K562 (cell line): ENCODE measurements around the gene SLC30A10. TPM values are rescaled to one million over a fixed set of nuclear protein-coding genes. Genes with fewer than 3 reads are reported as not detected.

ENCODE experiments used
- BCL6 ChIP-seq: fragments of 250-450 bp; sonication (Bioruptor Pico); IDR thresholded peaks from 2 replicates; pipeline ENCODE4 v1.4.0; 2020
- CTBP1 ChIP-seq: fragments of 450-650 bp; IDR thresholded peaks from 2 replicates; pipeline ENCODE4 v1.6.1; 2016; ENCODE audit warnings: borderline replicate concordance
- HMG20A ChIP-seq: fragments of 450-650 bp; formaldehyde crosslinking; conservative IDR thresholded peaks from 2 replicates; pipeline ENCODE4 v1.4.0; 2020; ENCODE audit warnings: mild to moderate bottlenecking, mixed read lengths
- MBD2 ChIP-seq: sonication (generic); IDR thresholded peaks from 2 replicates; pipeline ENCODE4 v1.6.1; 2016; ENCODE audit warnings: low read depth, borderline replicate concordance
- NFYB ChIP-seq: IDR thresholded peaks from 2 replicates; pipeline ENCODE4 v1.6.1; 2011; ENCODE audit warnings: mild to moderate bottlenecking, moderate library complexity; ENCODE audit not compliant: insufficient read length; ENCODE audit errors: extremely low read depth
- NR2C2 ChIP-seq, 2 experiments: fragments of 200-800 bp in 1 of 2; sonication (Bioruptor generic) in 1 of 2; sonication (generic) in 1 of 2; formaldehyde crosslinking in 1 of 2; IDR thresholded peaks; 2 replicates each; pipeline versions ENCODE4 v1.6.1 to v1.8.0; 2016 to 2022; ENCODE audit warnings: mild to moderate bottlenecking in 1 of 2, missing compliant biosample characterization in 1 of 2, missing genetic modification characterization in 1 of 2, missing genetic modification reagents in 1 of 2
- PHTF2 ChIP-seq: fragments of 250-450 bp; sonication (Bioruptor Pico); IDR thresholded peaks from 2 replicates; pipeline ENCODE4 v1.5.0; 2021; ENCODE audit warnings: mild to moderate bottlenecking
- PML ChIP-seq: IDR thresholded peaks from 2 replicates; pipeline ENCODE4 v1.6.1; 2012; ENCODE audit warnings: low read length, inconsistent platforms
- PTBP1 ChIP-seq: fragments of 200-400 bp; formaldehyde crosslinking; IDR thresholded peaks from 2 replicates; pipeline ENCODE4 v1.6.1; 2017; ENCODE audit warnings: low read depth, low read length
- PTTG1 ChIP-seq: fragments of 450-650 bp; IDR thresholded peaks from 2 replicates; pipeline ENCODE4 v1.6.1; 2016; ENCODE audit warnings: low read depth, mild to moderate bottlenecking, missing genetic modification characterization, missing compliant biosample characterization
- PURB ChIP-seq: sonication (generic); formaldehyde crosslinking; IDR thresholded peaks from 2 replicates; pipeline ENCODE4 v1.9.0; 2021; ENCODE audit warnings: low read depth, mild to moderate bottlenecking, missing genetic modification reagents
- SMAD3 ChIP-seq: fragments of 450-650 bp; formaldehyde crosslinking; conservative IDR thresholded peaks from 2 replicates; pipeline ENCODE4 v1.4.0; 2020; ENCODE audit warnings: mild to moderate bottlenecking
- TAF7 ChIP-seq: fragments of 450-650 bp; IDR thresholded peaks from 2 replicates; pipeline ENCODE4 v1.6.1; 2016; ENCODE audit warnings: missing genetic modification characterization, missing compliant biosample characterization
- TRIM24 ChIP-seq, 2 experiments: fragments of 450-650 bp; IDR thresholded peaks; 2 replicates each; pipeline ENCODE4 v1.6.1; 2016
- TSC22D4 ChIP-seq: fragments of 450-650 bp; IDR thresholded peaks from 2 replicates; pipeline ENCODE4 v1.6.1; 2016; ENCODE audit warnings: missing genetic modification characterization, missing biosample characterization, control low read depth
- ZBTB7A ChIP-seq: IDR thresholded peaks from 2 replicates; pipeline ENCODE4 v1.6.1; 2011; ENCODE audit warnings: low read depth, mild to moderate bottlenecking, low read length, moderate library complexity, borderline replicate concordance; ENCODE audit not compliant: control insufficient read depth
- ZFP30 ChIP-seq: fragments of 250-450 bp; sonication (Bioruptor Pico); IDR thresholded peaks from 2 replicates; pipeline ENCODE4 v1.8.0; 2022; ENCODE audit warnings: moderate library complexity, mild to moderate bottlenecking, inconsistent platforms, borderline replicate concordance
- polyA plus RNA-seq, 8 experiments: library from polyadenylated mRNA; depleted of rRNA in 4 of 8; stranded (reverse) in 5 of 8; unstranded in 3 of 8; fragments of >200 nt; fragmentation: Nextera tagmentation in 2 of 8; fragmentation: Illumina TruSeq in 1 of 8; extraction: Ambion mirVana in 2 of 8; extraction: Trizol in 1 of 8; gene quantifications; 2 replicates each; pipeline versions ENCODE4 v1.2.1 to v1.2.3, GENCODE V29; 2011 to 2014; ENCODE audit warnings: inconsistent platforms in 1 of 8, missing spikeins in 1 of 8
- total RNA-seq, 7 experiments: library from RNA; depleted of rRNA in 6 of 7; stranded (reverse); fragments of >200 nt in 6 of 7; fragmentation: Illumina TruSeq in 2 of 7; extraction: Trizol in 2 of 7; gene quantifications; 2 replicates each; pipeline versions ENCODE4 v1.2.1 to v1.2.3, GENCODE V29; 2011 to 2021; ENCODE audit warnings: low replicate concordance in 1 of 7
- TF ChIP-seq, protein P1 (sequence below): sonication (generic); formaldehyde crosslinking; IDR thresholded peaks from 2 replicates; pipeline ENCODE4 v1.8.0; 2022; ENCODE audit warnings: mild to moderate bottlenecking, low read depth, missing genetic modification reagents
- TF ChIP-seq, protein P2 (sequence below): sonication (generic); formaldehyde crosslinking; IDR thresholded peaks from 2 replicates; pipeline ENCODE4 v1.8.0; 2023; ENCODE audit warnings: missing genetic modification reagents, mild to moderate bottlenecking, borderline replicate concordance
- TF ChIP-seq, protein P3 (sequence below): sonication (generic); formaldehyde crosslinking; IDR thresholded peaks from 2 replicates; pipeline ENCODE4 v1.8.1; 2023; ENCODE audit warnings: mild to moderate bottlenecking, missing genetic modification reagents

SLC30A10 gene
- total and polyA plus RNA-seq, 9 of the 15 experiments (the other 6 are each of a cell fraction or from before 2014, with no cell fraction given) = 2.6 to 11.3 (median 7.1) TPM

DNA sequence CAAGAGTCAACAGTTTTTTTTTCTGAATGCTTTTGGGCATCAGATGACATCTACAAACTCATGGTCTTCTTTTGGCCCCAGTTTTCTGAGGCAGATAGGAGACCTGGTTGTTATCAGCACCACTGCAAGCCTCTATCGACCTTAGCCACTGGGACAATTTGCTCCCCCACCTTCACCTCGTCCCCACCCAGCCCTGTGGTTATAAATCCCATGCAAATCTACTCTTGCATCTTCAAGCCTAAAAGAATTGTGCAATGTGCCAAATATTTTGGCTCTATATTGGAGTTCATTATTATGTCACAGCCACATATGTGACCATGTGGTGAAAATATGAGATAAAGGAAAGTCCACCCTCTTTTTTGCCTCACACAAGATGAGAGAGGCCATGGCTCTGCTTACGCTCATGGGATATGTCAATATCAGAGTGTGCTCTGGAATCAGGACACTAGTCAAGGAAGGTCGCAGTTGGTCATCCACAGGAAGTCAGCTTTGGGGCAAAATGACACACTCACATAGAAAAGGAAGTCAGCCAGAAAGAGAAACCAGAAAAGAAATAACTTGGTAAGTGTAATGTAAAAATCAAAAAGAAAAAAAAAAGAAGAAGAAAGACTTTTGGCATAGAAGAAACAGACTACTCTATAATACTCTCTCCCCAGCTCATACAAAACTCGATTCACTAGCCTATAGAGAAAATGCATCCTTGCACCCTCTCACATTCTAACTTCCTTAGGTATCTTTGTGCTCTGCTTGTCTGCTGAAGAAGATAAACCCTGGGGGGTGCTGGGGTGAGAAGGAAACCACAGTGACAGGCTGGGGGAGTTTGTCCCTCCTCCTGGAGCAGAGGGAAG is 21.2 kb downstream of the SLC30A10 start (continued):
- TF ChIP-seq PTTG1 (tag) = no peak
- TF ChIP-seq ZFP30 (CRISPR knock-in tag) = no peak
- no peak for TF ChIP-seq BCL6 (CRISPR knock-in tag)
- no peak for TF ChIP-seq PURB (CRISPR knock-in tag)
- no peak for TF ChIP-seq PTBP1
- no peak for TF ChIP-seq TAF7 (tag)
- TF ChIP-seq NR2C2 (CRISPR knock-in tag; IDR thresholded peaks at IDR 0.05) = no peak
- TF ChIP-seq NR2C2 (tag; IDR thresholded peaks at IDR 0.05) = 0 out of 2 replicates have a peak, but pooled peaks have one; percentile 33
- TF ChIP-seq ZBTB7A = peak; percentile 57; the same call in 1 of the 2 replicates
- TF ChIP-seq, protein P1, sequence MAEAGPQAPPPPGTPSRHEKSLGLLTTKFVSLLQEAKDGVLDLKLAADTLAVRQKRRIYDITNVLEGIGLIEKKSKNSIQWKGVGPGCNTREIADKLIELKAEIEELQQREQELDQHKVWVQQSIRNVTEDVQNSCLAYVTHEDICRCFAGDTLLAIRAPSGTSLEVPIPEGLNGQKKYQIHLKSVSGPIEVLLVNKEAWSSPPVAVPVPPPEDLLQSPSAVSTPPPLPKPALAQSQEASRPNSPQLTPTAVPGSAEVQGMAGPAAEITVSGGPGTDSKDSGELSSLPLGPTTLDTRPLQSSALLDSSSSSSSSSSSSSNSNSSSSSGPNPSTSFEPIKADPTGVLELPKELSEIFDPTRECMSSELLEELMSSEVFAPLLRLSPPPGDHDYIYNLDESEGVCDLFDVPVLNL = no peak
- no peak for TF ChIP-seq TSC22D4 (tag)
- no peak for TF ChIP-seq PHTF2 (CRISPR knock-in tag)
- TF ChIP-seq MBD2 = peak; percentile 87
- peak; percentile 99 for TF ChIP-seq PML
- TF ChIP-seq TRIM24 (IDR thresholded peaks at IDR 0.05) = peak; percentile 96
- TF ChIP-seq SMAD3 (CRISPR knock-in tag) = peak; percentile 61; the same call in 1 of the 2 replicates
- TF ChIP-seq, protein P2, sequence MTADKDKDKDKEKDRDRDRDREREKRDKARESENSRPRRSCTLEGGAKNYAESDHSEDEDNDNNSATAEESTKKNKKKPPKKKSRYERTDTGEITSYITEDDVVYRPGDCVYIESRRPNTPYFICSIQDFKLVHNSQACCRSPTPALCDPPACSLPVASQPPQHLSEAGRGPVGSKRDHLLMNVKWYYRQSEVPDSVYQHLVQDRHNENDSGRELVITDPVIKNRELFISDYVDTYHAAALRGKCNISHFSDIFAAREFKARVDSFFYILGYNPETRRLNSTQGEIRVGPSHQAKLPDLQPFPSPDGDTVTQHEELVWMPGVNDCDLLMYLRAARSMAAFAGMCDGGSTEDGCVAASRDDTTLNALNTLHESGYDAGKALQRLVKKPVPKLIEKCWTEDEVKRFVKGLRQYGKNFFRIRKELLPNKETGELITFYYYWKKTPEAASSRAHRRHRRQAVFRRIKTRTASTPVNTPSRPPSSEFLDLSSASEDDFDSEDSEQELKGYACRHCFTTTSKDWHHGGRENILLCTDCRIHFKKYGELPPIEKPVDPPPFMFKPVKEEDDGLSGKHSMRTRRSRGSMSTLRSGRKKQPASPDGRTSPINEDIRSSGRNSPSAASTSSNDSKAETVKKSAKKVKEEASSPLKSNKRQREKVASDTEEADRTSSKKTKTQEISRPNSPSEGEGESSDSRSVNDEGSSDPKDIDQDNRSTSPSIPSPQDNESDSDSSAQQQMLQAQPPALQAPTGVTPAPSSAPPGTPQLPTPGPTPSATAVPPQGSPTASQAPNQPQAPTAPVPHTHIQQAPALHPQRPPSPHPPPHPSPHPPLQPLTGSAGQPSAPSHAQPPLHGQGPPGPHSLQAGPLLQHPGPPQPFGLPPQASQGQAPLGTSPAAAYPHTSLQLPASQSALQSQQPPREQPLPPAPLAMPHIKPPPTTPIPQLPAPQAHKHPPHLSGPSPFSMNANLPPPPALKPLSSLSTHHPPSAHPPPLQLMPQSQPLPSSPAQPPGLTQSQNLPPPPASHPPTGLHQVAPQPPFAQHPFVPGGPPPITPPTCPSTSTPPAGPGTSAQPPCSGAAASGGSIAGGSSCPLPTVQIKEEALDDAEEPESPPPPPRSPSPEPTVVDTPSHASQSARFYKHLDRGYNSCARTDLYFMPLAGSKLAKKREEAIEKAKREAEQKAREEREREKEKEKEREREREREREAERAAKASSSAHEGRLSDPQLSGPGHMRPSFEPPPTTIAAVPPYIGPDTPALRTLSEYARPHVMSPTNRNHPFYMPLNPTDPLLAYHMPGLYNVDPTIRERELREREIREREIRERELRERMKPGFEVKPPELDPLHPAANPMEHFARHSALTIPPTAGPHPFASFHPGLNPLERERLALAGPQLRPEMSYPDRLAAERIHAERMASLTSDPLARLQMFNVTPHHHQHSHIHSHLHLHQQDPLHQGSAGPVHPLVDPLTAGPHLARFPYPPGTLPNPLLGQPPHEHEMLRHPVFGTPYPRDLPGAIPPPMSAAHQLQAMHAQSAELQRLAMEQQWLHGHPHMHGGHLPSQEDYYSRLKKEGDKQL = no peak
- TF ChIP-seq NFYB = no peak
- peak; percentile 17; the same call in 1 of the 2 replicates for TF ChIP-seq HMG20A (CRISPR knock-in tag)
- peak; percentile 94 for TF ChIP-seq CTBP1
- TF ChIP-seq, protein P3, sequence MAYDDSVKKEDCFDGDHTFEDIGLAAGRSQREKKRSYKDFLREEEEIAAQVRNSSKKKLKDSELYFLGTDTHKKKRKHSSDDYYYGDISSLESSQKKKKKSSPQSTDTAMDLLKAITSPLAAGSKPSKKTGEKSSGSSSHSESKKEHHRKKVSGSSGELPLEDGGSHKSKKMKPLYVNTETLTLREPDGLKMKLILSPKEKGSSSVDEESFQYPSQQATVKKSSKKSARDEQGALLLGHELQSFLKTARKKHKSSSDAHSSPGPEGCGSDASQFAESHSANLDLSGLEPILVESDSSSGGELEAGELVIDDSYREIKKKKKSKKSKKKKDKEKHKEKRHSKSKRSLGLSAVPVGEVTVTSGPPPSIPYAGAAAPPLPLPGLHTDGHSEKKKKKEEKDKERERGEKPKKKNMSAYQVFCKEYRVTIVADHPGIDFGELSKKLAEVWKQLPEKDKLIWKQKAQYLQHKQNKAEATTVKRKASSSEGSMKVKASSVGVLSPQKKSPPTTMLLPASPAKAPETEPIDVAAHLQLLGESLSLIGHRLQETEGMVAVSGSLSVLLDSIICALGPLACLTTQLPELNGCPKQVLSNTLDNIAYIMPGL = no peak
